Measurements from ENCODE around the gene SEPTIN5.

GRCh38 chr22:19744350-19745006 is 30.2 kb downstream of the SEPTIN5 start:
- TF ChIP-seq MAX (IDR thresholded peaks at IDR 0.05) (no peak), CTCF (IDR thresholded peaks at IDR 0.05) (no peak), REST (IDR thresholded peaks at IDR 0.05) (no peak), ZC3H11A (IDR thresholded peaks at IDR 0.05) (no peak), BCL3 (IDR thresholded peaks at IDR 0.05) (no peak), POLR2A (IDR thresholded peaks at IDR 0.05; ENCODE audit: low read length) (no peak), KDM1A (IDR thresholded peaks at IDR 0.05; ENCODE audit: low read depth) (no peak), BHLHE40 (IDR thresholded peaks at IDR 0.05; ENCODE audit: low read depth, low read length) (no peak), E2F6 (IDR thresholded peaks at IDR 0.05; ENCODE audit: borderline replicate concordance, low read depth) (no peak), JUNB (IDR thresholded peaks at IDR 0.05) (no peak), USF2 (IDR thresholded peaks at IDR 0.05) (no peak), RFX5 (IDR thresholded peaks at IDR 0.05) (no peak)

Measured in A549 (cell line).